ENCODE measurements around the gene GPR17.

GRCh38 chr2:127632592-127633489, 13.1 kb upstream of the GPR17 start:
- TF ChIP-seq CTCF (conservative IDR thresholded peaks at IDR 0.05 in 1 of 2, IDR thresholded peaks at IDR 0.05 in 1 of 2; ENCODE audit: extremely low read depth in 1 of 2, insufficient read depth in 1 of 2, low read depth in 1 of 2, low read length in 2 of 2) (no peak), EZH2 (IDR thresholded peaks at IDR 0.05; ENCODE audit: borderline replicate concordance, low read length) (no peak)
